WTC11 (cell line): ENCODE measurements around the gene FGFBP1. TPM values are rescaled to one million over a fixed set of nuclear protein-coding genes. Genes with fewer than 3 reads are reported as not detected.

ENCODE experiments used
- ATAC-seq: fragments of 200-7000 bp; cut with Tn5 transposase; 2 replicates; pipeline ENCODE4 v1.10.0; 2021; ENCODE audit warnings: mild to moderate bottlenecking, moderate library complexity
- CTCF ChIA-PET: fragments of 300-600 bp; sonication (Branson Sonifier 250); formaldehyde crosslinking; loops from one replicate; lab custom pipeline; 2021; ENCODE audit warnings: antibody characterized with exemption; lab: Charles Lee
- POLR2A ChIA-PET: fragments of 350-600 bp; sonication (Branson Sonifier 250); formaldehyde crosslinking; loops from one replicate; lab custom pipeline; 2021; ENCODE audit warnings: antibody characterized with exemption; lab: Charles Lee
- DNase-seq: peaks from one replicate; pipeline ENCODE4 v3.0.0; 2021; ENCODE audit warnings: low spot score
- H3K27ac Mint-ChIP-seq: 2 replicates; pipeline ENCODE4 v1.8.0; 2021; ENCODE audit warnings: mixed read lengths
- H3K27me3 Mint-ChIP-seq: 2 replicates; pipeline ENCODE4 v1.8.0; 2021; ENCODE audit warnings: low read depth, mild to moderate bottlenecking, moderate library complexity, mixed read lengths
- H3K36me3 Mint-ChIP-seq: 2 replicates; pipeline ENCODE4 v1.8.0; 2021; ENCODE audit warnings: mixed read lengths
- H3K4me1 Mint-ChIP-seq: 2 replicates; pipeline ENCODE4 v1.8.0; 2022; ENCODE audit warnings: mixed read lengths
- H3K4me3 Mint-ChIP-seq: 2 replicates; pipeline ENCODE4 v1.8.0; 2021; ENCODE audit warnings: mild to moderate bottlenecking, moderate library complexity, mixed read lengths
- H3K9me3 Mint-ChIP-seq: 2 replicates; pipeline ENCODE4 v1.8.0; 2021; ENCODE audit warnings: mixed read lengths
- AFF4 ChIP-seq: sonication (generic); formaldehyde crosslinking; IDR thresholded peaks from 2 replicates; pipeline ENCODE4 v1.8.1; 2023; ENCODE audit warnings: mild to moderate bottlenecking, missing genetic modification reagents, borderline replicate concordance
- ATF1 ChIP-seq: sonication (generic); formaldehyde crosslinking; IDR thresholded peaks from 2 replicates; pipeline ENCODE4 v1.8.1; 2023; ENCODE audit warnings: mild to moderate bottlenecking, moderate library complexity, missing genetic modification reagents
- ATF3 ChIP-seq: sonication (generic); formaldehyde crosslinking; conservative IDR thresholded peaks from 2 replicates; pipeline ENCODE4 v1.8.1; 2022; ENCODE audit warnings: mild to moderate bottlenecking, missing genetic modification reagents
- ATF6 ChIP-seq: sonication (generic); formaldehyde crosslinking; IDR thresholded peaks from 2 replicates; pipeline ENCODE4 v1.8.1; 2023; ENCODE audit warnings: mild to moderate bottlenecking, missing genetic modification reagents
- CDX4 ChIP-seq: fragments of 250-450 bp; sonication (Bioruptor Pico); IDR thresholded peaks from 2 replicates; pipeline ENCODE4 v1.9.0; 2021; ENCODE audit warnings: moderate library complexity, mild to moderate bottlenecking, inconsistent platforms, borderline replicate concordance
- CREM ChIP-seq: sonication (generic); formaldehyde crosslinking; IDR thresholded peaks from 2 replicates; pipeline ENCODE4 v1.8.1; 2022; ENCODE audit warnings: mild to moderate bottlenecking, missing genetic modification reagents, moderate library complexity
- CTCF ChIP-seq: fragments of 200-600 bp; IDR thresholded peaks from 2 replicates; pipeline ENCODE4 v1.8.0; 2022; ENCODE audit warnings: antibody characterized with exemption
- ELF4 ChIP-seq: sonication (generic); formaldehyde crosslinking; IDR thresholded peaks from 2 replicates; pipeline ENCODE4 v1.8.1; 2022; ENCODE audit warnings: low read depth, mild to moderate bottlenecking, moderate library complexity, missing genetic modification reagents
- TP53 ChIP-seq: sonication (generic); formaldehyde crosslinking; IDR thresholded peaks from 2 replicates; pipeline ENCODE4 v1.8.1; 2023; ENCODE audit warnings: mild to moderate bottlenecking, missing genetic modification reagents
- ZNF532 ChIP-seq: fragments of 250-450 bp; sonication (Bioruptor Pico); IDR thresholded peaks from 2 replicates; pipeline ENCODE4 v1.9.0; 2021; ENCODE audit warnings: mild to moderate bottlenecking, borderline replicate concordance
- total RNA-seq: library from RNA; stranded (reverse); gene quantifications from 3 replicates; pipeline ENCODE4 v1.2.3, GENCODE V29; 2021

Gene FGFBP1
- total RNA-seq, 1 experiment from 2014 or later, result not detected

- H3K27ac Mint-ChIP-seq, result no peak overlapping the region
- H3K4me1 Mint-ChIP-seq, result peaks cover 12% of the 10 kb centered on the region
- TF ChIP-seq ATF1, result no peak
- peak; percentile 84 for TF ChIP-seq CTCF
- ATAC-seq, result peak; percentile 95
- 0 out of 2 replicates have a peak, but pooled peaks cover 4% of the 10 kb centered on the region for H3K27me3 Mint-ChIP-seq
- CTCF ChIA-PET, result interaction anchor here (0.6 to 2.2 kb wide), 39 partner anchors 8 to 487 kb away, joined by 3 to 180 read pairs (median 5); partner anchors contain the start of genes CC2D2A and FGFBP1
- POLR2A ChIA-PET, result interaction anchor here (1.1 kb wide), 1 partner anchor 74 kb away, joined by 5 read pairs; no protein-coding TSS in a partner anchor
- H3K36me3 Mint-ChIP-seq, result peaks cover 15% of the 10 kb centered on the region
- no peak overlapping the region for H3K4me3 Mint-ChIP-seq
- DNase-seq, result peak; percentile 92
- H3K9me3 Mint-ChIP-seq, result peaks cover 35% of the 10 kb centered on the region
Measured at GRCh38 chr4:15956179-15956850, 17.8 kb upstream of the FGFBP1 start.

GRCh38 chr4:15955670-15956069 is 17.1 kb upstream of the FGFBP1 start:
- 0 out of 2 replicates have a peak, but pooled peaks cover 4% of the 10 kb centered on the region for H3K27me3 Mint-ChIP-seq
- peaks cover 15% of the 10 kb centered on the region for H3K36me3 Mint-ChIP-seq
- ChIA-PET CTCF (interaction anchor here (0.7 to 2.2 kb wide), 34 partner anchors 9 to 486 kb away, joined by 3 to 180 read pairs (median 5); partner anchors contain the start of genes CC2D2A and FGFBP1), POLR2A (interaction anchor here (1.1 kb wide), 1 partner anchor 73 kb away, joined by 5 read pairs; no protein-coding TSS in a partner anchor)
- H3K9me3 Mint-ChIP-seq, result peaks cover 35% of the 10 kb centered on the region
- no peak for DNase-seq
- ATAC-seq, result peak; percentile 25
- peaks cover 12% of the 10 kb centered on the region for H3K4me1 Mint-ChIP-seq
- no peak overlapping the region for H3K27ac Mint-ChIP-seq
- no peak for TF ChIP-seq ATF3 (CRISPR knock-in tag)
- TF ChIP-seq ZNF532 (CRISPR knock-in tag), result no peak
- TF ChIP-seq AFF4 (CRISPR knock-in tag), result no peak
- TF ChIP-seq ATF6 (CRISPR knock-in tag), result no peak
- TF ChIP-seq CDX4 (CRISPR knock-in tag), result no peak
- no peak for TF ChIP-seq ELF4 (CRISPR knock-in tag)
- TF ChIP-seq CREM, result no peak
- TF ChIP-seq TP53 (CRISPR knock-in tag), result no peak
- H3K4me3 Mint-ChIP-seq, result no peak overlapping the region
